HepG2 (cell line): ENCODE data around the gene TUBGCP6. TPM values are rescaled to one million over a fixed set of nuclear protein-coding genes. Genes with fewer than 3 reads are reported as not detected.

Source experiments
- ATAC-seq: fragments of 200-7000 bp; cut with Tn5 transposase; 3 replicates; pipeline ENCODE4 v1.9.1; 2020; ENCODE audit warnings: mild to moderate bottlenecking, moderate library complexity
- BruUV-seq: library from RNA; stranded (reverse); fragments of 400-500 nt; replicated peaks from 2 replicates; lab custom pipeline; 2021; lab: Mats Ljungman, UMichigan
- CTCF ChIA-PET: fragments of 300-600 bp; formaldehyde crosslinking; extraction: SDS; loops from one replicate; lab custom pipeline; 2021; ENCODE audit warnings: low total read pairs, inconsistent platforms, low intra/inter-chr PET ratio; lab: Yijun Ruan, JAX
- POLR2A ChIA-PET: fragments of 350-600 bp; sonication (Branson Sonifier 250); formaldehyde crosslinking; loops from one replicate; lab custom pipeline; 2020; ENCODE audit warnings: antibody characterized with exemption, inconsistent platforms; lab: Yijun Ruan, JAX
- DNase-seq: peaks from one replicate; pipeline ENCODE4 v3.0.0-alpha.2; 2015; ENCODE audit warnings: low spot score
- FAIRE-seq: peaks from 3 replicates; lab custom pipeline; 2011; peaks lifted over from hg19 to GRCh38; lab: Jason Lieb, UNC
- H2AFZ ChIP-seq: one replicate; pipeline ENCODE4 v1.6.1; 2011; ENCODE audit warnings: low read length, inconsistent platforms
- H3K27ac ChIP-seq: fragments of 300-600 bp; 3 replicates; pipeline ENCODE4 v1.8.0; 2011; ENCODE audit warnings: mixed run types, mild to moderate bottlenecking, mixed read lengths, low read length, inconsistent platforms; ENCODE audit not compliant: insufficient read depth; ENCODE audit errors: extremely low read length
- H3K27me3 ChIP-seq, 2 experiments: fragments of 200-600 bp in 1 of 2; 2 replicates in 1 of 2; 3 replicates in 1 of 2; pipeline versions ENCODE4 v1.6.0 to v1.8.0; 2011; ENCODE audit warnings: low read length in 2 of 2, mild to moderate bottlenecking in 2 of 2, moderate library complexity in 2 of 2, inconsistent platforms in 1 of 2; ENCODE audit not compliant: insufficient read depth in 2 of 2, control insufficient read depth in 1 of 2
- H3K36me3 ChIP-seq, 2 experiments: fragments of 200-600 bp in 1 of 2; replicated peaks in 1 of 2; 2 replicates in 1 of 2; 3 replicates in 1 of 2; pipeline versions ENCODE4 v1.5.1 to v1.8.0; 2011; ENCODE audit warnings: low read length in 2 of 2, inconsistent platforms in 1 of 2; ENCODE audit not compliant: insufficient read depth in 2 of 2, control insufficient read depth in 1 of 2
- H3K4me1 ChIP-seq: 2 replicates; pipeline ENCODE4 v1.5.1; 2012; ENCODE audit warnings: low read length, inconsistent platforms; ENCODE audit not compliant: insufficient read depth
- H3K4me2 ChIP-seq: 2 replicates; pipeline ENCODE4 v1.6.0; 2011; ENCODE audit warnings: low read depth, low read length, inconsistent platforms
- H3K4me3 ChIP-seq, 3 experiments: fragments of 200-600 bp in 1 of 3; sonication (generic), shearing (Covaris generic) in 1 of 3; replicated peaks in 1 of 3; 2 replicates each; pipeline ENCODE4 v1.5.1; 2011 to 2016; ENCODE audit warnings: low read length in 3 of 3, inconsistent platforms in 2 of 3, low read depth in 2 of 3, mild to moderate bottlenecking in 2 of 3, control low read depth in 1 of 3, mixed read lengths in 1 of 3; ENCODE audit not compliant: insufficient read depth in 1 of 3
- H3K79me2 ChIP-seq: one replicate; pipeline ENCODE4 v1.6.1; 2011; ENCODE audit warnings: low read length, inconsistent platforms; ENCODE audit not compliant: insufficient read depth
- H3K9ac ChIP-seq: 2 replicates; pipeline ENCODE4 v1.6.0; 2011; ENCODE audit warnings: mild to moderate bottlenecking, low read depth, low read length, inconsistent platforms; ENCODE audit not compliant: insufficient read depth
- H3K9me3 ChIP-seq: 2 replicates; pipeline ENCODE4 v1.5.1; 2012; ENCODE audit warnings: mild to moderate bottlenecking, low read length
- H4K20me1 ChIP-seq: 2 replicates; pipeline ENCODE4 v1.6.0; 2011; ENCODE audit warnings: inconsistent platforms, mild to moderate bottlenecking, low read length, moderate library complexity; ENCODE audit not compliant: insufficient read depth
- AGO2 ChIP-seq: fragments of 200-400 bp; formaldehyde crosslinking; optimal IDR thresholded peaks from 2 replicates; pipeline ENCODE3; 2017; ENCODE audit warnings: mild to moderate bottlenecking, low read depth, low read length, moderate library complexity
- CBX5 ChIP-seq: sonication (generic); formaldehyde crosslinking; IDR thresholded peaks from 2 replicates; pipeline ENCODE4 v1.4.0; 2020; ENCODE audit warnings: missing genetic modification reagents, borderline replicate concordance
- IKZF1 ChIP-seq: fragments of 450-650 bp; IDR thresholded peaks from 2 replicates; pipeline ENCODE4 v1.7.1; 2016
- NR0B2 ChIP-seq: sonication (generic); formaldehyde crosslinking; IDR thresholded peaks from 2 replicates; pipeline ENCODE4 v1.4.0; 2020; ENCODE audit warnings: mild to moderate bottlenecking, missing genetic modification reagents
- SRF ChIP-seq: IDR thresholded peaks from 2 replicates; pipeline ENCODE4 v1.6.1; 2011; ENCODE audit warnings: mild to moderate bottlenecking, low read depth, low read length, moderate library complexity
- TAF15 ChIP-seq: fragments of 200-400 bp; formaldehyde crosslinking; IDR thresholded peaks from one replicate; pipeline ENCODE4 v1.6.1; 2018; ENCODE audit warnings: mild to moderate bottlenecking, low read depth, low read length; ENCODE audit not compliant: poor library complexity, severe bottlenecking
- ZBTB38 ChIP-seq: sonication (generic); formaldehyde crosslinking; IDR thresholded peaks from 2 replicates; pipeline ENCODE4 v1.5.1; 2020; ENCODE audit warnings: mild to moderate bottlenecking, missing genetic modification reagents
- ZIK1 ChIP-seq: sonication (generic); formaldehyde crosslinking; IDR thresholded peaks from 2 replicates; pipeline ENCODE4 v1.5.0; 2020; ENCODE audit warnings: mild to moderate bottlenecking, low read depth, missing genetic modification reagents, borderline replicate concordance
- ZNF337 ChIP-seq: sonication (generic); formaldehyde crosslinking; IDR thresholded peaks from 2 replicates; pipeline ENCODE4 v1.5.1; 2020; ENCODE audit warnings: missing genetic modification reagents, low read depth, mild to moderate bottlenecking, borderline replicate concordance
- ZNF569 ChIP-seq: sonication (generic); formaldehyde crosslinking; IDR thresholded peaks from 2 replicates; pipeline ENCODE4 v1.5.0; 2020; ENCODE audit warnings: mild to moderate bottlenecking, missing genetic modification reagents, moderate library complexity, borderline replicate concordance
- ZNF713 ChIP-seq: sonication (generic); formaldehyde crosslinking; IDR thresholded peaks from 2 replicates; pipeline ENCODE4 v1.4.0; 2020; ENCODE audit warnings: mild to moderate bottlenecking, missing genetic modification reagents
- WGBS: methylation state at CpG from one replicate; pipeline ENCODE4 v1.1.6; 2017; ENCODE audit warnings: low lambda C conversion rate; 5-methylcytosine and 5-hydroxymethylcytosine counted together
- in situ Hi-C: cut with HindIII; loops from 2 replicates; pipeline ENCODE4 v1.10.0; 2017; ENCODE audit warnings: low pct_unique_long_range_greater_than_20kb; ENCODE audit not compliant: extremely low pct_ligation_motif_present
- intact Hi-C: fragments of 100-400 bp; cut with micrococcal nuclease; formaldehyde crosslinking; loops from one replicate; pipeline ENCODE4 v1.10.0; 2022; ENCODE audit not compliant: unreplicated experiment
- polyA plus RNA-seq, 8 experiments: library from polyadenylated mRNA; depleted of rRNA in 3 of 8; stranded (reverse) in 7 of 8; unstranded in 1 of 8; fragments of >200 nt; fragmentation: Illumina TruSeq in 4 of 8; extraction: Trizol in 4 of 8; gene quantifications; 2 replicates each; pipeline versions ENCODE4 v1.2.1 to v1.2.3, GENCODE V29; 2011 to 2016; ENCODE audit warnings: low read depth in 4 of 8, missing spikeins in 1 of 8, mixed read lengths in 1 of 8; ENCODE audit not compliant: insufficient read depth in 1 of 8
- total RNA-seq, 5 experiments: library from RNA; depleted of rRNA; stranded (reverse); fragments of >200 nt; fragmentation: Illumina TruSeq; extraction: Trizol; gene quantifications; 2 replicates each; pipeline ENCODE4 v1.2.3, GENCODE V29; 2016; ENCODE audit warnings: low read depth in 1 of 5

Gene TUBGCP6
- total and polyA plus RNA-seq, 2 of the 13 experiments (the other 11 are each of a cell fraction or from before 2014, with no cell fraction given): 14.6 to 15.7 TPM

- no TSS peak for BruUV-seq
- ChIA-PET CTCF (no interaction called here), POLR2A (no interaction called here)
- DNase-seq (no peak), ATAC-seq (no peak), FAIRE-seq (no peak)
- H3K27ac ChIP-seq: no peak overlapping the region
- H2AFZ ChIP-seq: no peak overlapping the region
- H3K4me1 ChIP-seq: no peaks in the 10 kb centered on the region
- H4K20me1 ChIP-seq: peaks cover 4% of the 10 kb centered on the region; the same call in 1 of the 2 replicates
- intact Hi-C loops: no loop called here
- TF ChIP-seq CBX5: no peak
- no peak for TF ChIP-seq ZNF569 (CRISPR knock-in tag)
- no peak for TF ChIP-seq SRF
- TF ChIP-seq ZIK1 (CRISPR knock-in tag): no peak
- no peak for TF ChIP-seq ZBTB38
- no peak for TF ChIP-seq ZNF337 (CRISPR knock-in tag)
- no peak for TF ChIP-seq NR0B2 (CRISPR knock-in tag)
- no peaks in the 10 kb centered on the region for H3K9me3 ChIP-seq
- H3K36me3 ChIP-seq: peaks cover 32 to 50% of the 10 kb centered on the region in 2 experiments; a peak in 4 of 5 replicates
- H3K27me3 ChIP-seq: no peaks in the 10 kb centered on the region
- H3K79me2 ChIP-seq: peaks cover 14% of the 10 kb centered on the region
- H3K9ac ChIP-seq: no peak overlapping the region
- no peak overlapping the region for H3K4me3 ChIP-seq
- 99% methylated on average over 8 of the region's 21 CpGs for WGBS
- in situ Hi-C loops: no loop called here
- H3K4me2 ChIP-seq: no peak overlapping the region
Measured at GRCh38 chr22:50286275-50286674, 41.5 kb upstream of the TUBGCP6 start.

- Histone ChIP-seq H3K4me3 (no peak overlapping the region), H3K27ac (no peak overlapping the region), H3K9ac (no peak overlapping the region), H2AFZ (no peak overlapping the region), H3K9me3 (no peaks in the 10 kb centered on the region), H4K20me1 (peaks cover 4% of the 10 kb centered on the region; the same call in 1 of the 2 replicates), H3K36me3 (peaks cover 33 to 51% of the 10 kb centered on the region in 2 experiments; a peak in 4 of 5 replicates), H3K4me2 (no peak overlapping the region), H3K27me3 (no peaks in the 10 kb centered on the region)
- intact Hi-C loops: no loop called here
- DNase-seq (no peak), ATAC-seq (no peak)
- 95% methylated on average over 20 of the region's 34 CpGs for WGBS
- no TSS peak for BruUV-seq
- no peak for TF ChIP-seq ZNF713 (CRISPR knock-in tag)
- peak; percentile 3 for TF ChIP-seq AGO2
- TF ChIP-seq IKZF1: no peak
- no peak for TF ChIP-seq TAF15
- TF ChIP-seq, all 625 proteins: peak for 1
- no peaks in the 10 kb centered on the region for H3K4me1 ChIP-seq
- peaks cover 8% of the 10 kb centered on the region for H3K79me2 ChIP-seq
- ChIA-PET POLR2A (no interaction called here), CTCF (no interaction called here)
- FAIRE-seq: no peak
- in situ Hi-C loops: no loop called here
Measured at GRCh38 chr22:50285568-50286229, 40.9 kb upstream of the TUBGCP6 start.
